Thoracic aorta (tissue), 2 donors: Measurements from ENCODE around the gene PYGM. TPM values are rescaled to one million over a fixed set of nuclear protein-coding genes. Genes with fewer than 3 reads are reported as not detected.

Experiments
- ATAC-seq: fragments of 150-250 bp; one replicate; pipeline ENCODE4 v1.8.0; 2017; ENCODE audit warnings: low read depth; ENCODE audit not compliant: insufficient number of reproducible peaks, low FRiP score
- DNase-seq: peaks from one replicate; pipeline ENCODE4 v3.0.0-alpha.2; 2020; ENCODE audit warnings: low spot score
- H3K27ac ChIP-seq, 2 donors: fragments of 200-600 bp; sonication (generic); 1 replicate in 1 of 2; 2 replicates in 1 of 2; pipeline ENCODE4 v1.5.1; 2016; ENCODE audit warnings: mild to moderate bottlenecking in 2 of 2, moderate library complexity in 2 of 2
- H3K27me3 ChIP-seq: fragments of 200-600 bp; sonication (generic); replicated peaks from 2 replicates; pipeline ENCODE4 v1.6.0; 2016; ENCODE audit warnings: mild to moderate bottlenecking; ENCODE audit not compliant: insufficient read depth
- H3K36me3 ChIP-seq: fragments of 200-600 bp; sonication (generic); one replicate; pipeline ENCODE4 v1.5.1; 2016
- H3K4me1 ChIP-seq, 2 donors: fragments of 200-600 bp; sonication (generic); 1 replicate in 1 of 2; 2 replicates in 1 of 2; pipeline versions ENCODE4 v1.5.1 to v1.6.0; 2016; ENCODE audit warnings: low read depth in 2 of 2, mild to moderate bottlenecking in 1 of 2; ENCODE audit not compliant: control insufficient read depth in 1 of 2
- H3K4me3 ChIP-seq: fragments of 200-600 bp; sonication (generic); 2 replicates; pipeline ENCODE4 v1.5.1; 2016; ENCODE audit warnings: mild to moderate bottlenecking
- H3K9me3 ChIP-seq: fragments of 200-600 bp; sonication (generic); 2 replicates; pipeline ENCODE4 v1.5.1; 2016
- total RNA-seq, 2 donors: library from RNA; depleted of rRNA; stranded (reverse); fragments of >200 nt; gene quantifications; one replicate each; pipeline versions ENCODE4 v1.1.0 to v1.2.3, GENCODE V29; 2016
- TF ChIP-seq, protein P1 (sequence below): fragments of 200-600 bp; sonication (generic); IDR thresholded peaks from one replicate; pipeline ENCODE4 v1.5.1; 2019; ENCODE audit warnings: antibody characterized with exemption

The PYGM gene
- 10 to 100 TPM; 12.2 to 13.4 TPM for total RNA-seq

DNA sequence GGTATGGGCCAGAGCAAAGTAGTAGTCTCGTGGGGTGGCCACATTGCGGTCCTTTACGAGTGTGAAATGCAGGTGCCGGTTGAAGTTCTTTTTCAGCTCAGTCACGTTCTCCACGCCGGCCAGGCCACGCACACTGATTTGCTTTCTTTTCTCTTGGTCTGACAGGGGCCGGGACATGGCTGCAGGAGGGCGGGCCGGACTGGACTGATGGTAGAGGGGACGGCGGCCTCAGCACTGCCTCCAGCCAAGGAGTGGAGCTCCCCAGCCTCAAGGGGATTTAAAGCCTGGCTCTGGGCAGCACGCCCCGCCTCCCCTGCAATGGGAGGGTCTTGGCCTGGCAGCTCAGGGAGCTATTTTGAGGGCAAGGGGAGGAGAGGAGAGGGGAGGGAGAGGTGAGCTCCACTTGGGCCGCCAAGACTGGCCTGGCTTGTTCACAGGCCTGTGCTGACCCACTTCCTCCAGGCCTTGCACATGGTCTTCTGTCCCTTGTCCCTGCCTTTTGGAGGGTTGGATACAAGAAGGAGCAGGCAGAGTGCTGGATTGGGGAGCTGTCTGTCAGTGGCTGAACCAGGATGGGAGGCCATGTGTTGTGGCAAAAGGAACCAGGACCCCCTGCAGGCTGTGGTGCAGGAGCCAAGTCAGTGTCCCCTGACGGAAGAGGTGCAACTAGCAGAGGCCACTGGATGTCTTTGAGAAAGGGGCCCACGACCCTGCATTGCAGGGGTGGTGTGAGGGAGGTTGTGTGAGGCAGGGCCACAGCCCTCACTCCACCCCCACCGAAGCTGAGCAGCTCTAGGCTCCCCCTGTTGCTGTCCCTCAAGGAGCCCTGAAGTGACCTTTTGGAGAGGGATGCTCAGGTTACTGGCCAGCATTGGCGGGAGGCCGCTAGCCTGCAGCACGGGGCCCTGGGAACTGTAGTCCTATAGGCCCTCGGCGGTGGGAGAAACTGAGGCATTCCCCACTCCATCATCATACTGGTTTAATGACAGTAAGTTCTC, at the start of gene PYGM:
PYGM (minus strand) TSS at position 253 of the 998 bp plus-strand sequence; CDS start at position 177, 76 bp downstream.
- peak; percentile 63 for ATAC-seq
- Histone ChIP-seq H3K4me1 (peaks cover 26 to 65% of the 10 kb centered on the region in 2 donors), H3K9me3 (no peaks in the 10 kb centered on the region)

DNA sequence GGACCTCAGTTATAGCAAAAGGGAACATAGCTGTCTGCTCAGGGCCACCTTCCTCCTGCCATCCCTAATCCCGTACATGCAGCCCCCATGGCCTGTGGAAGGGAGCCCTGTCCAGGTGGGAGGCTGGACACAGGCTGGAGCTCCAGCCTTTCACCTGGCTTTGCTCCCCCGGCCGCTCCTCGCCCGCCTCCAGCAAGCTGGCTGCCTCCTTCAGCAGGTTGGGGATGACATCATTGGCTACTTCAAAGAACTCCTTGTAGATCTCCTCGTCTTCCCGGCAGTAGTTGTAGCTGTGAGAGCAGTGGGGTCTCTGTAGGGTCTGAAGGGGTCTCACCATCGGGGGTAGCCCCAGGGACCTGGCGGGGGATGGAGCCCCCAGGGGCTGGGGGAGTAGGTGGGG, 45.7 kb upstream of the PYGM start:
- H3K4me3 ChIP-seq: no peak overlapping the region
- H3K27me3 ChIP-seq: no peaks in the 10 kb centered on the region
- H3K9me3 ChIP-seq: no peaks in the 10 kb centered on the region
- peaks cover 26 to 36% of the 10 kb centered on the region in 2 donors for H3K4me1 ChIP-seq
- peaks cover 15% of the 10 kb centered on the region for H3K36me3 ChIP-seq
- ATAC-seq (no peak), DNase-seq (no peak)
- TF ChIP-seq, protein P1, sequence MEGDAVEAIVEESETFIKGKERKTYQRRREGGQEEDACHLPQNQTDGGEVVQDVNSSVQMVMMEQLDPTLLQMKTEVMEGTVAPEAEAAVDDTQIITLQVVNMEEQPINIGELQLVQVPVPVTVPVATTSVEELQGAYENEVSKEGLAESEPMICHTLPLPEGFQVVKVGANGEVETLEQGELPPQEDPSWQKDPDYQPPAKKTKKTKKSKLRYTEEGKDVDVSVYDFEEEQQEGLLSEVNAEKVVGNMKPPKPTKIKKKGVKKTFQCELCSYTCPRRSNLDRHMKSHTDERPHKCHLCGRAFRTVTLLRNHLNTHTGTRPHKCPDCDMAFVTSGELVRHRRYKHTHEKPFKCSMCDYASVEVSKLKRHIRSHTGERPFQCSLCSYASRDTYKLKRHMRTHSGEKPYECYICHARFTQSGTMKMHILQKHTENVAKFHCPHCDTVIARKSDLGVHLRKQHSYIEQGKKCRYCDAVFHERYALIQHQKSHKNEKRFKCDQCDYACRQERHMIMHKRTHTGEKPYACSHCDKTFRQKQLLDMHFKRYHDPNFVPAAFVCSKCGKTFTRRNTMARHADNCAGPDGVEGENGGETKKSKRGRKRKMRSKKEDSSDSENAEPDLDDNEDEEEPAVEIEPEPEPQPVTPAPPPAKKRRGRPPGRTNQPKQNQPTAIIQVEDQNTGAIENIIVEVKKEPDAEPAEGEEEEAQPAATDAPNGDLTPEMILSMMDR: no peak
- H3K27ac ChIP-seq: no peak overlapping the region

More for the DNA sequence above, at the start of gene PYGM:
- Histone ChIP-seq H3K36me3 (peaks cover 22% of the 10 kb centered on the region), H3K27ac (peak within 1 kb of the TSS; percentile 83 to 91), H3K4me3 (peak within 1 kb of the TSS; percentile 66), H3K27me3 (no peaks in the 10 kb centered on the region)
- TF ChIP-seq, protein P1: no peak
- DNase-seq: peak; percentile 70

DNA sequence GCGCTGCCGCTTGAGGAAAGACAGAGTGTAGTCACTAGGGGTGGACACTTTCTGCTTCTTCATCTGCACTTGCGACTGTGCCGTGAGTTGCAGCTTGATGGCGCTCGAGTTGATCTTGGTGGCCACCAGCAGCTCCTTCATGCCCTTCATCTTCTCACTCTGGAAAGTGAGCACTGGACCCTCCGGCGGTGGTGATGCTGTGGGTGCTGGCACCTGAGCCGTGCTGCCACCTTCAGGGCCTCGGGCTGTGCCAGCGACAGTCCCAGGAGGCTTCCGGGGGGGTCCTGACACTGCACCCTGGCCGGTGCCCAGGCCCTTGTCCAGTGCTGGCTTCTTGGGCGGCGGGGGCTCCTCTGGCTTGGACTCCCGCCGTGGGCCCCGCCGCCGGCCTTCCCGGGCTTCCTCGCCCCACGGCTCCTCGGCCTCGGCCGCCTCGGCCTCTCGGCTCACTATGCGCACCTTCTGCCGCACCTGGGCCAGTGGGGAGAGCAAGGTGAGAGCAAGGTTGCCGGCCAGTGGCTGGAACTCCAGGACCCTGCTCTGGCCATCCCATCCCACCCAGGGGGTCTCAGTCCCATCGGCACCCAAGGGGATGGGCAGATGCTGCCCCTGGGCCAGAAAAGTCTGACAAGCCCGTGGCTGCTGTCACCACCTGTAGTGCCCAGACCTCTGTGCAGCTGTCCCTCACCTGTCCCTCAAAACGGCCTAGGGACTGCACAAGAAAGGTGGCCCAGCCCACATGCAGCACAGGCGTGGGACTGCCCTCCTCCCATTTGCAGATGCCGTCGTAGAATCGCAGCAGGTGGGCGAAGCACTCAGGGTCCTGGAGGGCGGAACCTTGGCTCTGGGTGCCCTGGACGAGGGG, 44.8 kb upstream of the PYGM start:
- no peaks in the 10 kb centered on the region for H3K27me3 ChIP-seq
- DNase-seq: no peak
- H3K9me3 ChIP-seq: no peaks in the 10 kb centered on the region
- TF ChIP-seq, protein P1: no peak
- H3K4me1 ChIP-seq: peaks cover 23 to 34% of the 10 kb centered on the region in 2 donors
- no peak for ATAC-seq
- H3K4me3 ChIP-seq: peak overlapping the region; percentile 81
- peaks cover 15% of the 10 kb centered on the region for H3K36me3 ChIP-seq
- peak overlapping the region; percentile 86 to 88 for H3K27ac ChIP-seq

GRCh38 chr11:64803846-64804345, 44.1 kb upstream of the PYGM start:
- TF ChIP-seq, protein P1: no peak
- Histone ChIP-seq H3K4me3 (peak overlapping the region; percentile 81), H3K4me1 (peaks cover 21 to 27% of the 10 kb centered on the region in 2 donors), H3K27me3 (no peaks in the 10 kb centered on the region), H3K36me3 (peaks cover 15% of the 10 kb centered on the region), H3K27ac (peak overlapping the region; percentile 86 to 88), H3K9me3 (no peaks in the 10 kb centered on the region)
- ATAC-seq (no peak), DNase-seq (no peak)
